DOHH2 (cell line): Measurements from ENCODE around the gene SLAMF7.

Source experiments
- H3F3A ChIP-seq: fragments of 200-600 bp; sonication (generic), shearing (Covaris generic); 2 replicates; pipeline ENCODE4 v1.6.0; 2016; ENCODE audit warnings: antibody characterized with exemption, mild to moderate bottlenecking; ENCODE audit not compliant: control insufficient read depth, insufficient read depth
- H3K27ac ChIP-seq: fragments of 200-600 bp; sonication (generic); 2 replicates; pipeline ENCODE4 v1.5.1; 2014; ENCODE audit warnings: low read depth, mild to moderate bottlenecking, low read length, moderate library complexity
- H3K27me3 ChIP-seq: fragments of 200-600 bp; sonication (generic); 2 replicates; pipeline ENCODE4 v1.6.1; 2014; ENCODE audit warnings: mild to moderate bottlenecking, low read length, mixed read lengths; ENCODE audit not compliant: control insufficient read depth
- H3K36me3 ChIP-seq: fragments of 200-600 bp; sonication (generic); 2 replicates; pipeline ENCODE4 v1.6.1; 2014; ENCODE audit warnings: mild to moderate bottlenecking, low read length, moderate library complexity, mixed read lengths; ENCODE audit not compliant: control insufficient read depth
- H3K4me1 ChIP-seq: fragments of 200-600 bp; sonication (generic); 2 replicates; pipeline ENCODE4 v1.6.1; 2014; ENCODE audit warnings: mild to moderate bottlenecking, low read length, mixed read lengths; ENCODE audit not compliant: control insufficient read depth
- H3K4me2 ChIP-seq: fragments of 200-600 bp; sonication (generic); 2 replicates; pipeline ENCODE4 v1.6.0; 2014; ENCODE audit warnings: mild to moderate bottlenecking, low read length, moderate library complexity
- H3K4me3 ChIP-seq: fragments of 200-600 bp; sonication (generic); 2 replicates; pipeline ENCODE4 v1.5.1; 2014; ENCODE audit warnings: mild to moderate bottlenecking, low read length, mixed read lengths
- H3K79me2 ChIP-seq: fragments of 200-600 bp; sonication (generic); 2 replicates; pipeline ENCODE4 v1.6.1; 2014; ENCODE audit warnings: mild to moderate bottlenecking, low read length, mixed read lengths; ENCODE audit not compliant: control insufficient read depth
- H3K9me2 ChIP-seq: fragments of 200-600 bp; sonication (generic); replicated peaks from 2 replicates; pipeline ENCODE4 v1.6.1; 2014; ENCODE audit warnings: mild to moderate bottlenecking, low read length, mixed read lengths; ENCODE audit not compliant: control insufficient read depth
- H3K9me3 ChIP-seq: fragments of 200-600 bp; sonication (generic); 2 replicates; pipeline ENCODE4 v1.6.1; 2014; ENCODE audit warnings: antibody characterized with exemption, low read length, mixed read lengths; ENCODE audit not compliant: control insufficient read depth, insufficient read depth
- H4K20me1 ChIP-seq: fragments of 200-600 bp; sonication (generic); 2 replicates; pipeline ENCODE4 v1.6.0; 2014; ENCODE audit warnings: low read depth, mild to moderate bottlenecking, antibody characterized with exemption, low read length, moderate library complexity; ENCODE audit not compliant: control insufficient read depth, insufficient read depth
- EZH2phosphoT487 ChIP-seq: fragments of 200-600 bp; sonication (generic); IDR thresholded peaks from 2 replicates; pipeline ENCODE4 v1.6.1; 2017; ENCODE audit warnings: borderline replicate concordance, mild to moderate bottlenecking, antibody characterized with exemption, low read length, moderate library complexity, mixed read lengths
- TF ChIP-seq, protein P1 (sequence below): fragments of 200-600 bp; sonication (generic); IDR thresholded peaks from one replicate; pipeline ENCODE4 v1.5.1; 2014; ENCODE audit warnings: antibody characterized with exemption, mild to moderate bottlenecking, low read depth, low read length; ENCODE audit not compliant: poor library complexity, severe bottlenecking

SLAMF7 gene

DNA sequence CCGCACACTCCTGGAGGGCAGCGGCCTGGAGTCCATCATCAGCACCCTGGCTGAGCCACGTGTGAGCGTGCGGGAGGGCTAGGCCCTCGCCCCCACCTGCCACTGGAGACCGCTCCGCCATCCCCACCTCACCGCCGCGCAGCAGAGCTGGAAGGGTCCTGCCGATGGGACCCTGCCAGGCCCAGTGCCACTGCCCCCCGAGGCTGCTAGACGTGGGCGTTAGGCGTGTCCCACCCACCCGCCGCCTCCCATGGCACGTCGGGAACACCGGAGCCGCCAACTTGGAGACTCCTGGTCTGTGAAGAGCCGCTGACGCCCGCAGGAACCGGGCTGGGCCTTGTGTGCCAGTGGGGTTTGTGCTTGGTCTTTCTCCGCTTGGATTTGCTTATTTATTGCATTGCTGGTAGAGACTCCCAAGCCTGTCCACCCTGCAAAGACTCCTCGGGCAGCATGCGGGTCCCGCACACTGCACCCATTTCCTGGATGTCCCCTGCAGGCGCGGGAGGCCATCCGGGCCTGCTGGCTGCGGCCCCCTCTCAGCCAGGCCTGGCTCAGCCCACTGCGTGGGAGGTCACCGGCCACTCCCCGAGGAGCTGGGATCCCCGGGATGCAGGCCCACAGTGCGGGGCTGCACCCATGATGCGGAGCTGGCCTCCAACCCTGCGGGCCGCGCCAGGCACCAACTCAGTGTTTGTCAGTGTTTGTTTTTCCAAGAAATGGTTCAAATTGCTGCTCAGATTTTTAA, 63.0 kb downstream of the SLAMF7 start:
- Histone ChIP-seq H3K27me3 (no peaks in the 10 kb centered on the region), H3K9me2 (no peaks in the 10 kb centered on the region), H3K4me2 (no peak overlapping the region), H3K4me1 (peaks cover 20% of the 10 kb centered on the region), H3K36me3 (no peaks in the 10 kb centered on the region), H3K4me3 (no peak overlapping the region), H3K27ac (no peak overlapping the region), H3K9me3 (0 out of 2 replicates have a peak, but pooled peaks cover under 1% of the 10 kb centered on the region), H3F3A (no peaks in the 10 kb centered on the region), H3K79me2 (no peaks in the 10 kb centered on the region), H4K20me1 (no peaks in the 10 kb centered on the region)
- no peak for TF ChIP-seq EZH2phosphoT487
- TF ChIP-seq, protein P1, sequence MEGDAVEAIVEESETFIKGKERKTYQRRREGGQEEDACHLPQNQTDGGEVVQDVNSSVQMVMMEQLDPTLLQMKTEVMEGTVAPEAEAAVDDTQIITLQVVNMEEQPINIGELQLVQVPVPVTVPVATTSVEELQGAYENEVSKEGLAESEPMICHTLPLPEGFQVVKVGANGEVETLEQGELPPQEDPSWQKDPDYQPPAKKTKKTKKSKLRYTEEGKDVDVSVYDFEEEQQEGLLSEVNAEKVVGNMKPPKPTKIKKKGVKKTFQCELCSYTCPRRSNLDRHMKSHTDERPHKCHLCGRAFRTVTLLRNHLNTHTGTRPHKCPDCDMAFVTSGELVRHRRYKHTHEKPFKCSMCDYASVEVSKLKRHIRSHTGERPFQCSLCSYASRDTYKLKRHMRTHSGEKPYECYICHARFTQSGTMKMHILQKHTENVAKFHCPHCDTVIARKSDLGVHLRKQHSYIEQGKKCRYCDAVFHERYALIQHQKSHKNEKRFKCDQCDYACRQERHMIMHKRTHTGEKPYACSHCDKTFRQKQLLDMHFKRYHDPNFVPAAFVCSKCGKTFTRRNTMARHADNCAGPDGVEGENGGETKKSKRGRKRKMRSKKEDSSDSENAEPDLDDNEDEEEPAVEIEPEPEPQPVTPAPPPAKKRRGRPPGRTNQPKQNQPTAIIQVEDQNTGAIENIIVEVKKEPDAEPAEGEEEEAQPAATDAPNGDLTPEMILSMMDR = no peak
